GM12891 (cell line): Measurements from ENCODE around the gene UNC119B.

Experiments used
- DNase-seq: peaks from one replicate; pipeline ENCODE4 v3.0.0; 2011; ENCODE audit warnings: low spot score; ENCODE audit not compliant: insufficient read length
- FAIRE-seq: peaks from 2 replicates; lab custom pipeline; 2011; peaks lifted over from hg19 to GRCh38; lab: Jason Lieb, UNC
- PAX5 ChIP-seq: IDR thresholded peaks from 2 replicates; pipeline ENCODE4 v1.6.1; 2011; ENCODE audit warnings: low read length, moderate library complexity, mild to moderate bottlenecking; ENCODE audit not compliant: insufficient read depth, severe bottlenecking
- POLR2A ChIP-seq: IDR thresholded peaks from 2 replicates; pipeline ENCODE4 v1.6.1; 2011; ENCODE audit warnings: low read depth, low read length, control low read depth
- POLR2AphosphoS5 ChIP-seq: IDR thresholded peaks from 2 replicates; pipeline ENCODE4 v1.6.1; 2011; ENCODE audit warnings: low read depth, low read length, control low read depth
- POU2F2 ChIP-seq: IDR thresholded peaks from 2 replicates; pipeline ENCODE4 v1.6.1; 2011; ENCODE audit warnings: low read depth, mild to moderate bottlenecking, control low read depth, low read length, moderate library complexity
- SPI1 ChIP-seq: IDR thresholded peaks from 2 replicates; pipeline ENCODE4 v1.6.1; 2011; ENCODE audit warnings: low read depth, low read length, control low read depth
- TAF1 ChIP-seq: IDR thresholded peaks from 2 replicates; pipeline ENCODE4 v1.6.1; 2011; ENCODE audit warnings: low read depth, low read length, control low read depth

UNC119B gene

DNA sequence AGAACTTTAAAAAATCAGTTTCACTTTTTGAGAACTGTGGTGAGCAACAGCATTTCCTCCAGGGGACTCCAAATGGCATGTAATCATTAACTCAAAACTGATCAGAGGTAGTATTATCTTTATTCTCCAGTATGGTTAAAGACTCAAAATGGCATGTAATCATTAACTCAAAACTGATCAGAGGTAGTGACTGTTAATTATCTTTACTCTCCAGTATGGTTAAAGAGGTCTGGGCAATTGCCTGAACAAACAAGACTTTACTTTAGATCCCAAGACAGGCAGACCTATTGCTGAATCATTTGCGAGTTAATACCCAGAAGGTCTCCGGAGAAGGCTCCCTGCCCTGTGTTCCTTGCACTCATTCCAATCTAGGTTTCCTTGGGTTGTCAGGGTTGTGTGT lies 8.8 kb downstream of the UNC119B start:
- FAIRE-seq (no peak), DNase-seq (no peak)
- no peak for TF ChIP-seq POLR2AphosphoS5
- TF ChIP-seq SPI1 = no peak
- TF ChIP-seq PAX5 = no peak

GRCh38 chr12:120719496-120720233 lies 9.4 kb downstream of the UNC119B start:
- TF ChIP-seq POU2F2 = no peak
- no peak for FAIRE-seq
- DNase-seq = no peak

GRCh38 chr12:120720234-120720986 lies 10.2 kb downstream of the UNC119B start:
- FAIRE-seq = no peak
- TF ChIP-seq PAX5 = no peak
- TF ChIP-seq SPI1 = no peak
- TF ChIP-seq TAF1 = no peak
- no peak for TF ChIP-seq POU2F2
- no peak for TF ChIP-seq POLR2A
- TF ChIP-seq POLR2AphosphoS5 = no peak
- no peak for DNase-seq

GRCh38 chr12:120720987-120721801 lies 10.9 kb downstream of the UNC119B start:
- FAIRE-seq (no peak), DNase-seq (no peak)
- TF ChIP-seq TAF1 (no peak), POLR2AphosphoS5 (no peak), POU2F2 (no peak), PAX5 (no peak), POLR2A (no peak), SPI1 (no peak)

DNA sequence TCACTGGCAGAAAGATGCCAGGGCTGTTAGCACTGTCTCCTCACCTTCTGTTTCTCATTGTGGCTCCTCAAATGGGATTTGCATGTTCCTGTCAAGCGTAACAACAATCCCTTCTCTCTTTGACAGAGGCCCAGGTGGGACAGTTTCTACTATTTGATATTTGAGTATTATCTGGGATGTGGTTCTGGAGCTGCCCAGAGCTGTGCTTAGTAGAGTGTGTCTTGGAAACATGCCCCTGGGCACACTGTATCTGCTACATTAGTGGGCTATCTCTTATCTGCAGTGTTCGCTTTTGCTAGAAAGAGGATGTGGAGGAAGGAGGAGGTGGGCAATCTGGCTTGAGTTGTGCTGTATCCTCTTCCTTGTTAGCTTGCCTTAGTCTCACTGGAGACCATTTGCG lies 11.6 kb downstream of the UNC119B start:
- TF ChIP-seq TAF1 = no peak
- TF ChIP-seq POLR2AphosphoS5 = no peak
- TF ChIP-seq PAX5 = no peak
- TF ChIP-seq SPI1 = no peak
- TF ChIP-seq POU2F2 = no peak
- TF ChIP-seq POLR2A = no peak
- DNase-seq (no peak), FAIRE-seq (peak; percentile 43)

DNA sequence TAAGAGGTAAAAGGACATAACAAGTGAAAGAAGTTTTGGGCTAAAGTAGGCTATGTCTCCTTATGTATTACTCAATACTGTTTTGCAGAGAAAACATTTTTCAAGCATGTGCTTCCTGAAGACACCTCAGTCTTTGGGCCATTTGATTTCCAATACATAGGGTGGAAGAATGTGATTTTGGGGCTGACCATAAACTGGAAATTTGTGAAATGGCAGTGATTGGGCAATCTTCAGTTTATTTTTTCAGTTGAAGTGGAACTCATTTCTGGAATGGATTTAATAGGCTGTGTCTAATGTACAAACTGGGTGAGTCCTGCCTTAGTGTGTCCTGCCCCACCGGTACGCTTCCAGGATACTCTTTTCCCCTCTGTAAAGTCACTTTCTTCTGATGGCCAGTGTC lies 12.5 kb downstream of the UNC119B start:
- FAIRE-seq = no peak
- TF ChIP-seq POU2F2 (no peak), POLR2AphosphoS5 (no peak), TAF1 (no peak), PAX5 (no peak), SPI1 (no peak), POLR2A (no peak)
- DNase-seq = no peak

GRCh38 chr12:120724720-120725119 lies 14.5 kb downstream of the UNC119B start:
- no peak for DNase-seq
- no peak for TF ChIP-seq TAF1
- TF ChIP-seq POLR2A = no peak
- TF ChIP-seq SPI1 = no peak
- TF ChIP-seq POU2F2 = no peak
- no peak for FAIRE-seq

DNA sequence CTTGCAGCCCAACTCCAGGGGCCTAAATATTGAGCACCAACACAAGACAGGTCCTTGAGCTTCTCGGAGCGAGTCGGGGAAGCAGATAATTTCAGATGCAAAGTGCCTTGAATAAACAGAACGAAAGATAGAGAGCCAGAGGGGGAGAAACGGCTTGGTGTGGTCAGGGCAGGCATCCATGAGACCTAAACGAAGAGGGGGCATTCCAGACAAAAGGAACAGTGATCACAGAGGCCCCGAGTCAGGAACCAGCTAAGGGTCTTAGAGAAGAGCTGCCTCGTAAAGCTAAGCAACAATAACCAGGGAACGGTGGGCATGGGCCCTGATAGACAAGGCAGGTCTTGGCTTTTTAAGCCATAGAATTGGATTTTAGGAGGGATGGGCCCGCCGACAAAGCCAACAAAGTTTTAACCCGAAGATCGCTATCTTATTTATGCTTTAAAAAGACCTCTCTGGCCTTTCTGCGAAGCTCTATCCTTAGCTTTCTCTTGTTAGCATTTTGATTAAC lies 14.9 kb downstream of the UNC119B start:
- FAIRE-seq (no peak), DNase-seq (no peak)
- no peak for TF ChIP-seq POLR2AphosphoS5
- TF ChIP-seq TAF1 = no peak
- TF ChIP-seq PAX5 = no peak
- TF ChIP-seq SPI1 = no peak
- TF ChIP-seq POLR2A = no peak
- TF ChIP-seq POU2F2 = no peak

DNA sequence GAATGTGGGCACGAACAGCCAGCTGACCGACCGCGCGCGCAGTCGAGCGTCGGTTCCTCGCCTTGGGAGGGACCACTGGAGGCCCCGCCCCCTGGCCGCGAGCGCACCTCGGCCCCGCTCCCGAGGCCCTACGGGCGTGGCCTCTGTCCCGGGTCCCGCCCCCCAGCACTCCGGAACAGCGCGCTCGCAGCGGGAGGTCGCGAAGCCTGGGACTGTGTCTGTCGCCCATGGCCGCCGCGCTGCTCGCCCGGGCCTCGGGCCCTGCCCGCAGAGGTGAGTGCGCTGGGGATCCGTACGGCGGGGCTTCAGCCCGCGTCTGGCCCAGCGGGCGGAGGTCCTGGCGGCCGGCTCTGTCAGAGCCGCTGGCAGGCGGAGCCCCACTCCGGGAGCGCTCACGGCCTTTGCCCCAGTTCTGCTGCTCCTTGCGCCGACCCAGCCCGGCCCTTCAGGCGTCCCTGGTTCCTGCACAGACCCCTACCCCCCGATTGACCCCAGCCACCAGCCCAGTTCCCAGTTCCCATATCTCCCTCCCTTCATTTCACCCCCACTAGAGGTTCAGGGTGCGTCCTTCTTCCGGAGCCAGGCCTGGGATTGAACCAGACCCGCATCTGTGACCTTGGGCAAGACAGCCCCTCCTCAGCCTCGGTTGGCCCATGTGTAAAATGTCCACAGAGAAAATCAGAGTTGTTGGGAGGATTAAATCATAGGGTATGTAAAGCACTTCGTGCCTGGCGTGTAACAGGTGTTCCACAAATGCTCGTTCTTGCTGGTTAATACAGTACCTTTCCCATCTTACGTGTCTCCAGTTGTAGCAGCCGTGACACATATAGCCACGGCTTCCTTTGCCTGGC lies 15.6 kb downstream of the UNC119B start, which contains the start of gene ACADS:
Gene ACADS, plus strand, starts transcription at position 168 of the 851 bp plus-strand sequence. Its CDS starts 60 bp downstream, at position 228.
- TF ChIP-seq TAF1 (peak; percentile 59; the same call in 1 of the 2 replicates), POU2F2 (no peak), POLR2A (peak; percentile 56; the same call in 1 of the 2 replicates), PAX5 (no peak), POLR2AphosphoS5 (peak; percentile 55; the same call in 1 of the 2 replicates), SPI1 (no peak)
- FAIRE-seq (peak; percentile 90), DNase-seq (peak; percentile 98)
